GM12873 (cell line): Measurements from ENCODE around the gene IRF2BPL.

ENCODE experiments used
- TF ChIP-seq, protein P1 (sequence below): IDR thresholded peaks from 2 replicates; pipeline ENCODE4 v1.5.1; 2012; ENCODE audit warnings: low read depth, mild to moderate bottlenecking, moderate library complexity, low read length, control low read depth; ENCODE audit not compliant: insufficient read depth; ENCODE audit errors: missing control alignments

Gene IRF2BPL

DNA sequence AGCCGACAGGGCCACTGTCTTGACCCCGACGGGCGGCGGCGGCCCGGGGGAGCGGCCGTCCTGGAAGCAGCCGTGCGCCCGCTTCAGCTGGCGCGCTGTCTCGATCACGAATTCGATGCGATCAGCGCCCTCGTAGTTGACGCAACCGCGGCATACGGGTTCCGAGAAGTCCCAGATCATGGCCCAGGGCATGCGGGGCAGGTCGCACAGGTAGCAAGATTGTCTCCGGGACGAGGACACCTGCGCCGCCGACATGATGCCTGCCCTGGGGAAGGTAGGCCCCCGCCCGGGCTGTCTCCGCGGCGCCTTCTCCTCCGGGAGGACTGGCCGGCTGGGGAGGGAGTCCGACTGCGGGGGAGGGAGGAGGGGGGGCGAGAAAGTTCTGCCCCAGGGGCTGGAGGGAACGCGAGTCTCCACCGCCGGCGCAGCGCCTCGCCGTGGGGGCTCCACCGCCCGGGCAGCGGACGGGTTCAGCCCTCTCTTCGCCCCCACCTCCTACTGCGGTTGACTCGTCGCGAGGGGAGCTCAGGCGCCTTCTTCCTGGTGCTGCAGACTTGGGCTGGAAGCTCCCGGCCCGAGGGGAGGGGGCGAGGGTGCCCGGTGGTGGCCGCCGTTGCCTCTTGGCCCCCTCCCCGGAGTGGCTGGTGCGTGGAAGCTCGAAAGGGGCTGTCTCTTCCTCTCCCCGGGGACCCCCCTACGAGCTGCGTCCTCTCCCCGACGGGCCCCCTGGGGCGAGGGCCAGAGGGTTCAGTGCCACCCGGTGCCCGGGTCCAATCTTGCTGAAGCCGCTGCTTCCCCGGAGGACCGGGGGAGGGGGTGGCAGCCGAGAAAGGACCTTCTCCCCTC, 747 bp downstream of the IRF2BPL start:
- TF ChIP-seq, protein P1, sequence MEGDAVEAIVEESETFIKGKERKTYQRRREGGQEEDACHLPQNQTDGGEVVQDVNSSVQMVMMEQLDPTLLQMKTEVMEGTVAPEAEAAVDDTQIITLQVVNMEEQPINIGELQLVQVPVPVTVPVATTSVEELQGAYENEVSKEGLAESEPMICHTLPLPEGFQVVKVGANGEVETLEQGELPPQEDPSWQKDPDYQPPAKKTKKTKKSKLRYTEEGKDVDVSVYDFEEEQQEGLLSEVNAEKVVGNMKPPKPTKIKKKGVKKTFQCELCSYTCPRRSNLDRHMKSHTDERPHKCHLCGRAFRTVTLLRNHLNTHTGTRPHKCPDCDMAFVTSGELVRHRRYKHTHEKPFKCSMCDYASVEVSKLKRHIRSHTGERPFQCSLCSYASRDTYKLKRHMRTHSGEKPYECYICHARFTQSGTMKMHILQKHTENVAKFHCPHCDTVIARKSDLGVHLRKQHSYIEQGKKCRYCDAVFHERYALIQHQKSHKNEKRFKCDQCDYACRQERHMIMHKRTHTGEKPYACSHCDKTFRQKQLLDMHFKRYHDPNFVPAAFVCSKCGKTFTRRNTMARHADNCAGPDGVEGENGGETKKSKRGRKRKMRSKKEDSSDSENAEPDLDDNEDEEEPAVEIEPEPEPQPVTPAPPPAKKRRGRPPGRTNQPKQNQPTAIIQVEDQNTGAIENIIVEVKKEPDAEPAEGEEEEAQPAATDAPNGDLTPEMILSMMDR: peak; percentile 29

DNA sequence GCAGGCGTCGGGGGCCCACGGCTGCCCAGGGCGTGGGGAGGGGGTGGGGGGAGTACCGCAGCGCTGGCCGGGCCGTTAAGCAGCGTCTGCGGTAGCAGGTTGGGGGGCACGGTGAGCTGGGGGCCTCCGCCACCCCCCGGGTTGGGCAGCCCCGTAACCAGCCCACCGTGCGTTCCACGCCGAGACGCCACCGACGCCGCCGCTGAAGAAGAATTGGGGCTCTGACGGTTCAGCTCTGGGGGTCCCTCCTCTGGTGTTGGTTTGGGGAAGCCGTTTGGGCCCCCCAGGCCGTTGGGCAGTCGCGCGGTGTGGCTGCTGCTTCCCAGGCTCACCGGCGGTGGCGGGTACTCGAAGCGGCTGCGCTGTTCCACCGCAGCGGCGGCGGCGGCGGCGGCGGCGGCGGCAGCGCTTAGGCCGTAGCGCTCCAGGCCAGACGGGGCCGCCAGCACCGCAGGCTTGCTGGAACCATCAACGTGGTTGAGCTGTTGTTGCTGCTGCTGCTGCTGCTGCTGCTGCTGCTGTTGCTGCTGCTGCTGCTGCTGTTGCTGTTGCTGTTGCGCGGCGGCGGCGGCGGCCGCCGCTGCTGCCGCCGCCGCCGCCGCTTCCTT, 1.5 kb downstream of the IRF2BPL start:
- TF ChIP-seq, protein P1: no peak

DNA sequence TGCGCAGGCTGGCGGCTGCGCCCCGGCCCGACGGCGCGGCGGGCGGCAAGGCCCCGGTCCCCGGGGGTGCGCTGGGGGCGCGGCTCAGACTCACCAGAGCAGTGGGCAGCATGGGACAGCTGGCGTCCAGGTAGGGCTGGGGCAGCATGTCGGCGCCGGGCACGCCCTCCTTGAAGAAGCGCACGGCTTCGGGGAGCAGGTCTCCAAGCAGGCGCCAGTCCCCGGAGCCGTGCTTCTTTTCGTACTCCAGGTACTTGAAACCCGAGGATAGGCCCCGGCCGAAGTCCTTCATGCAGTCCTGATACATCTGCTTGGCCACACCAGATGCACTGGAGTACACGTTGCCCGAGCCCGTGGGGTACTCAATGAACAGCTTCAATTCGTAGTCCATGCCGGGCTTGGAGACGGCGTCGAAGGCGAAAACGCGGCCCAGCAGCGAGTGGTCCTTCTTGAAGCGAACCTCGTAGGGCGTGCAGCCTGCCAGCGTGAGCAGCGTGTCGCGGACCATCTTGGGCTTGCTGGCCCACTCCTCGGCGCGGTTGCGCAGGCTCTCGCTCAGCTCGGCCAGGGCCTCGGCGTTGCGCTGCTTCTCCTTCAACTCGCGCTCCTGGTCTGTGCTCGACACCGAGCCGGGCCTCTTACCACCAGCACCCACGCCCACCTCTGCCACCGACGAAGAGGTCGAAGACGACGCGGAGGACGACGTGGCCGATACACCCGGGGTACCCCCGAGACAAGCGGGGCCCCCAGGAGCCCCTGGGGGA, 2.2 kb downstream of the IRF2BPL start:
- TF ChIP-seq, protein P1: no peak

DNA sequence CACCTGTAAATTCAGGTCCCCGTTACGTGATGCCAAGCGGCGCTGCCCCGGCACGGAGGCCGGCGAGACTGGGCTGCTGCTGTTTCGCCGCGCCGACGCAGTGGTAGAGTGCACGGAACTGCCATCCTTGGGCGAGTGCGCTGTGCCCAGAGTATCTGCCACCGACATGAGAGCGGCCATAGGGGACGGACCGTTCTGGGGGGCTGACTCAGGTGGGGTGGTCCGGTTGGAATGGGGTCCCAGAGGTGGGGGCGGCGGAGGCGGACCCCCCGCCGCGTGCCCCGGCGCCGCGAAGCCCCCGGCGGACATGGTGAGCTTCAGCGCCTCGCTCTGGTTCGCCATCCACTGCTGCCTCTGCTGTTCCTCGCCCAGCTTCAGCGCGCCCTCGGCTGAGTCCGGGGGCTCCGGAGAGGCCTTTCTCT, 2.8 kb downstream of the IRF2BPL start:
- TF ChIP-seq, protein P1: no peak

DNA sequence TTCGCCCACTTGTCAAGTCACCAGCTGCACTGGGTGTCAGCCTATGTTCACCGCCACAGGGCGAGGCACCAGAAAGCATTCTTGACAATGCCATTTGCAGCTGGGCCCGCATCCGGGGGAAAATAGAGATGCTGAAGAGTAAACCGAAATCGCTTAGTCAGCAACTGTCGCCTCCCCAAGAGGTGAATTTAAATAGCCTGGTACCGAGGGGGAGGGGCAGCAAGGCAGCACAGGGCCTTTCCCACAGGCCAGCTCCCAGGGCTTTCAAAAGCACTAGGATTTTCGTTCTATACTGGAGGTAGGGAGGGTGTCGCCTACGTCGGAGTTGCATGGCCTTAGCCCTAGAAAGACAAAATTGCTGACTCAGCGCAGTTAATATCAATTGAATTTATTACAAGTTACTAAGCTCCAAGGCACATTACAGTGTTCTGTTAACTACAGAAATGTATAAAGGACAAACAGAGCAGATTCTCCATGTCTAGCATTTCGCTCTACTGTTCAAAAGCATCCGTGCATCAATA, 4.3 kb downstream of the IRF2BPL start:
- TF ChIP-seq, protein P1: no peak

DNA sequence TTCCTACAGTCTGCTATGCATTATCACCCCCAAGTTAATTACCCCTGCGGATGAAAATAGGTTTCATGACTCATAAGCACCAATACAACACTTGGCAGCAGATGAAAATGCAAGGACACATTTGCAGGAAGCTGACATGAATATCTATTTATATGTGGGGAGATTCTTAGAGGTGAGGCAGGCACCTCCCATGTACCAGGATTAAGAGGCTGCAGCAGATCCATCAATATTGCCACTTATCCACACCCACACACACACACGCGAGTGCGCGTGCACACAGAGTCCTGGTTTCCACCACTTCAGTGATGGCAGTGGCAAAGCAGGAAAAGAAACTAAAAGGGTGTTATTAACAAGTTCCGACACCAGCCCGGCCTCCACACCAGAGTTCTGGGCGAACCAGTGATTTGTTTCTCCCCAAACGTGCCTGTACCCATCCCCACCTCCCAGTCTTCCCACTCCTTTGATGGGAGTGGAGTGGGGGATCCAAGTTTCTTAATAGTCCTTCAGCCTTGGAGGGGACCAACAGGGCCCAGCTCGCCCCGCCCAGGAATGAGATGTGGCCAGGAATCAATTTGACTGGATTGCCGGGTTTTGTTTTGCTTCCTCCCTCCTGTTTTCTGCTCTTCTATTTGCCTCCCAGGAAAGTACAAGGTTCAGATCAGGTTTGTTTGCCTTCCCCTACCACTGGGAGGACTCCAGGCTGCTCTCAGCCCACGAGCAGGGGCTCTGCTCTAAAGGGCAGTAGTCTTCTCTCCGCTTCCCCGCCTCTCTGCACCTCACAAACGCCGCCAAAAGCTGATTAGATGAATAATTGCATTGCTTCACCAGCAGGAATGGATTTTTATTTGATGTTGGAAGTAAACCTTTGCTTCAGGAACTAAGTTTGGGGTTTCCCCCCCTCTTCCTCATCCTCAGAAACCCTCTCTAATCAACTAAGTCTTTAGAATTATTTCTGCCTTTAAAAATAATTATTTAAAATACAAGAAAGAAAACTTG, 5.2 kb downstream of the IRF2BPL start:
- TF ChIP-seq, protein P1: no peak
